Measurements from ENCODE around the gene TLCD5.

The TLCD5 gene

GRCh38 chr11:120310870-120311269 lies 14.2 kb upstream of the TLCD5 start:
- DNase-seq: no peak

- no peak for DNase-seq
These were observed 10.2 kb upstream of the TLCD5 start for GRCh38 chr11:120314861-120315260.

GRCh38 chr11:120316880-120317688 lies 8.0 kb upstream of the TLCD5 start:
- DNase-seq: no peak

GRCh38 chr11:120317689-120318480 lies 7.2 kb upstream of the TLCD5 start:
- DNase-seq: no peak

GRCh38 chr11:120318906-120319305 lies 6.2 kb upstream of the TLCD5 start:
- no peak for DNase-seq

- DNase-seq: no peak
These were observed 1.1 kb downstream of the TLCD5 start for GRCh38 chr11:120326228-120326627.

GRCh38 chr11:120326845-120327281 lies 1.8 kb downstream of the TLCD5 start:
- DNase-seq: no peak

GRCh38 chr11:120327311-120327710 lies 2.2 kb downstream of the TLCD5 start:
- no peak for DNase-seq

- DNase-seq: no peak
These were observed 4.5 kb downstream of the TLCD5 start for GRCh38 chr11:120329556-120329955.

- DNase-seq: no peak
These were observed 4.9 kb downstream of the TLCD5 start for GRCh38 chr11:120330045-120330444.

- no peak for DNase-seq
These were observed 6.3 kb downstream of the TLCD5 start for GRCh38 chr11:120331301-120331996.

- DNase-seq: no peak
These were observed 8.0 kb downstream of the TLCD5 start for GRCh38 chr11:120332822-120333716.

- no peak for DNase-seq
These were observed 8.7 kb downstream of the TLCD5 start for GRCh38 chr11:120333801-120334200.

- no peak for DNase-seq
These were observed 9.2 kb downstream of the TLCD5 start for GRCh38 chr11:120334332-120334731.

GRCh38 chr11:120334894-120335462 lies 9.9 kb downstream of the TLCD5 start:
- peak in 1 of 2 experiments; percentile 35 for DNase-seq

GRCh38 chr11:120335556-120335907 lies 10.4 kb downstream of the TLCD5 start:
- DNase-seq: no peak

- DNase-seq: peak in 1 of 2 experiments; percentile 50
These were observed 11.0 kb downstream of the TLCD5 start, which contains the start of gene ARHGEF12 for GRCh38 chr11:120335908-120336640. ARHGEF12 (plus strand) TSS chr11:120336413; CDS start chr11:120337244, 831 bp downstream.

GRCh38 chr11:120336641-120337354 lies 11.7 kb downstream of the TLCD5 start:
- DNase-seq: no peak

- no peak for DNase-seq
These were observed 12.4 kb downstream of the TLCD5 start for GRCh38 chr11:120337355-120338106.
